Esophagus muscularis mucosa (tissue), 3 donors: ENCODE results near the gene SLC16A3.

Experiments used
- POLR2A ChIP-seq: fragments of 450-650 bp; IDR thresholded peaks from one replicate; pipeline ENCODE4 v1.6.1; 2017; ENCODE audit warnings: antibody characterized with exemption, moderate library complexity, mild to moderate bottlenecking, low read depth
- TF ChIP-seq, protein P1 (sequence below), 3 experiments: fragments of 200-600 bp in 2 of 3; fragments of 450-650 bp in 1 of 3; sonication (generic) in 2 of 3; IDR thresholded peaks; one replicate each; pipeline ENCODE4 v1.5.1; 2017 to 2019; ENCODE audit warnings: antibody characterized with exemption in 3 of 3, mild to moderate bottlenecking in 2 of 3, moderate library complexity in 1 of 3

- no peak for TF ChIP-seq POLR2A
- TF ChIP-seq, protein P1, sequence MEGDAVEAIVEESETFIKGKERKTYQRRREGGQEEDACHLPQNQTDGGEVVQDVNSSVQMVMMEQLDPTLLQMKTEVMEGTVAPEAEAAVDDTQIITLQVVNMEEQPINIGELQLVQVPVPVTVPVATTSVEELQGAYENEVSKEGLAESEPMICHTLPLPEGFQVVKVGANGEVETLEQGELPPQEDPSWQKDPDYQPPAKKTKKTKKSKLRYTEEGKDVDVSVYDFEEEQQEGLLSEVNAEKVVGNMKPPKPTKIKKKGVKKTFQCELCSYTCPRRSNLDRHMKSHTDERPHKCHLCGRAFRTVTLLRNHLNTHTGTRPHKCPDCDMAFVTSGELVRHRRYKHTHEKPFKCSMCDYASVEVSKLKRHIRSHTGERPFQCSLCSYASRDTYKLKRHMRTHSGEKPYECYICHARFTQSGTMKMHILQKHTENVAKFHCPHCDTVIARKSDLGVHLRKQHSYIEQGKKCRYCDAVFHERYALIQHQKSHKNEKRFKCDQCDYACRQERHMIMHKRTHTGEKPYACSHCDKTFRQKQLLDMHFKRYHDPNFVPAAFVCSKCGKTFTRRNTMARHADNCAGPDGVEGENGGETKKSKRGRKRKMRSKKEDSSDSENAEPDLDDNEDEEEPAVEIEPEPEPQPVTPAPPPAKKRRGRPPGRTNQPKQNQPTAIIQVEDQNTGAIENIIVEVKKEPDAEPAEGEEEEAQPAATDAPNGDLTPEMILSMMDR (IDR thresholded peaks at IDR 0.05): no peak
Measured at GRCh38 chr17:82186221-82186620, 42.6 kb upstream of the SLC16A3 start.
